ENCODE data around the gene APBB3.

Gene APBB3

DNA sequence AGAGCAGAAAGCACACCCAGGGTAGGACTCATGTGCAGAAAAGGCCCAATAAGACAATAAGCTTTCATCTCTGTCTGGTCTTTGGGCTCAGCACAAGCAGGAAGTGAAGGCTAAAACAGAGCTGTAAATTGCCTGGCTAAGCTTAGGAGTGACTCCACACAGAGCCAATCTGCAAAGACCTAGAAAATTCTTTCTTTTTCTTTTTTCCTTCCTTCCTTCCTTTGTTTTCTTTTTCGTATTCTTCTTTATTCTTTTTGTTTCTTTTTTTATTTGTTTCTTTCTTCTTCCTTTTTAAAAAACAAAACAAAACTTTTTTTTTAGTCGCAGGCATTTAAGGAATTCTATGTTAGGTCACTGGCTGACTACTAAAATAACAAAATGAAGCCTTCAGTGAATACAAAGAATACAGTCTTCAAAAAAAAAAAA, 12.4 kb upstream of the APBB3 start:
- CTCF ChIA-PET: interaction anchor here (0.9 to 4.5 kb wide), 3 partner anchors 15 to 58 kb away, joined by 3 to 20 read pairs (median 4); no protein-coding TSS in a partner anchor
- DNase-seq (ENCODE audit: low read depth, low spot score): no peak
- POLR2A ChIA-PET: no interaction called here
- TF ChIP-seq, protein P1, sequence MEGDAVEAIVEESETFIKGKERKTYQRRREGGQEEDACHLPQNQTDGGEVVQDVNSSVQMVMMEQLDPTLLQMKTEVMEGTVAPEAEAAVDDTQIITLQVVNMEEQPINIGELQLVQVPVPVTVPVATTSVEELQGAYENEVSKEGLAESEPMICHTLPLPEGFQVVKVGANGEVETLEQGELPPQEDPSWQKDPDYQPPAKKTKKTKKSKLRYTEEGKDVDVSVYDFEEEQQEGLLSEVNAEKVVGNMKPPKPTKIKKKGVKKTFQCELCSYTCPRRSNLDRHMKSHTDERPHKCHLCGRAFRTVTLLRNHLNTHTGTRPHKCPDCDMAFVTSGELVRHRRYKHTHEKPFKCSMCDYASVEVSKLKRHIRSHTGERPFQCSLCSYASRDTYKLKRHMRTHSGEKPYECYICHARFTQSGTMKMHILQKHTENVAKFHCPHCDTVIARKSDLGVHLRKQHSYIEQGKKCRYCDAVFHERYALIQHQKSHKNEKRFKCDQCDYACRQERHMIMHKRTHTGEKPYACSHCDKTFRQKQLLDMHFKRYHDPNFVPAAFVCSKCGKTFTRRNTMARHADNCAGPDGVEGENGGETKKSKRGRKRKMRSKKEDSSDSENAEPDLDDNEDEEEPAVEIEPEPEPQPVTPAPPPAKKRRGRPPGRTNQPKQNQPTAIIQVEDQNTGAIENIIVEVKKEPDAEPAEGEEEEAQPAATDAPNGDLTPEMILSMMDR (IDR thresholded peaks at IDR 0.05; ENCODE audit: insufficient read depth, low read length, missing control alignments): no peak
- no peak overlapping the region for H3K4me3 ChIP-seq (ENCODE audit: low read depth, low read length)

DNA sequence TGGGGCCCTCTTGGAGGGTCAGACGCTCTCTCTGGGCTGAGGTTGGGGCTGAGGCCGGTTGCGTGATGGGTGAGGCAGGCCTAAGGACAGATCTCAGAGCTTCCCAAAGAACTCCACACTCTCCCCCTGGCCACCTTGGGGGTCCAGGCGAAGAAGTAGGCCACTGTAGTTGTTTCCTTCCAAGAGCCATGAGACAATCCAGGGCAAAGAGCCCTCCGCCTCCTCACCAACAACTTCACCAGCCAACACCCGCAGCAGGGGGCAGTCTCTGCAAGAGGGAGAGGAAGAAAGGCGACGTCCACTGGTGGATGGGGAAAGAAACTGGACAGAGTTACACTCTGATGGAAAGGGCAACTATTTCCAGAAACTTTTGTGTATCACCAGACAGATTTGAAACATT, 10.9 kb upstream of the APBB3 start:
- H3K4me3 ChIP-seq (ENCODE audit: low read depth, low read length): no peak overlapping the region
- TF ChIP-seq, protein P1 (IDR thresholded peaks at IDR 0.05; ENCODE audit: insufficient read depth, low read length, missing control alignments): peak; percentile 33
- DNase-seq (ENCODE audit: low read depth, low spot score): no peak
- ChIA-PET POLR2A (no interaction called here), CTCF (interaction anchor here (1.4 to 4.5 kb wide), 3 partner anchors 10 to 61 kb away, joined by 3 to 20 read pairs (median 7); no protein-coding TSS in a partner anchor)

DNA sequence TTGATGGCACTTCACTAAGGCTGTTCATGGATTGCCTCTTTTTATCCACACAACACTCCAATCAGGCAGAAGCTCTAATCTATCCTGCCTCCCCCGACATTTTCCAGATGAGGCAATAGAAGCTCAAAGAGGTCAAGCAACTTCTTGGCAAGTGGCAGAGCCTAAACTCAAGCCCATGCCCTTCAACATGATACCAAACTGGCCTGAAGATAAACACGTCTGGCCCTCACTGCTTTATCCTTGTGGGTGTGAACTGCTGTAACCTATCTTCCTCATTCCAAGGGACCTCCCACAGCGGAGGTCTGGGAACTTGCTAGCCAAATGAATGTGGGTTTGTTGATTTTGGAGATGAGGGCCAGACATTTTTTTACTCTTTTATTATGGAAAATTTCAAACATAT, 9.8 kb upstream of the APBB3 start:
- DNase-seq (ENCODE audit: low read depth, low spot score): no peak
- no peak overlapping the region for H3K4me3 ChIP-seq (ENCODE audit: low read depth, low read length)
- TF ChIP-seq, protein P1 (IDR thresholded peaks at IDR 0.05; ENCODE audit: insufficient read depth, low read length, missing control alignments): no peak
- ChIA-PET POLR2A (no interaction called here), CTCF (interaction anchor here (1.0 to 4.5 kb wide), 3 partner anchors 26 to 63 kb away, joined by 3 to 20 read pairs (median 3); no protein-coding TSS in a partner anchor)

DNA sequence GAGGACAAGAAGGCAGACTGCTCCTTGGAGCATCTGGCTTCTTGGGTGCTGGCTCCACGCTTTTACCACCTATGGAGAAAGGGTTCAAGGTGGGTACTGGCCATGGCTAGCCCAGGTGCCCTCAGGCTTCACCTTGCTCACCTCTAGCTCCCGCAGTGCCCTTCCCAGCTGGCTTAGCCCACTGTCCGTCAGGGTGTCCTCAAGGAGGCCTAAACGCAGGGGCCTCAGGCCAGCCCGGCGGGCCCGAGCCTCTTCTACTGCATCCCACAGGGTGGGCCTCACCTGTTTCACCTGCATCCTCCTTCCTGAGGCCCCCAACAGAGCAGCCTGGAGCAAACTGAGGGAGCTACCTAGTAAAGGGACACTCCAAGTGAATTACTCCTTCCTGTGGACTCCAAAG, 9.3 kb upstream of the APBB3 start:
- H3K4me3 ChIP-seq (ENCODE audit: low read depth, low read length): no peak overlapping the region
- ChIA-PET POLR2A (no interaction called here), CTCF (interaction anchor here (4.5 kb wide), 1 partner anchor 61 kb away, joined by 20 read pairs; no protein-coding TSS in a partner anchor)
- DNase-seq (ENCODE audit: low read depth, low spot score): no peak
- TF ChIP-seq, protein P1 (IDR thresholded peaks at IDR 0.05; ENCODE audit: insufficient read depth, low read length, missing control alignments): no peak

DNA sequence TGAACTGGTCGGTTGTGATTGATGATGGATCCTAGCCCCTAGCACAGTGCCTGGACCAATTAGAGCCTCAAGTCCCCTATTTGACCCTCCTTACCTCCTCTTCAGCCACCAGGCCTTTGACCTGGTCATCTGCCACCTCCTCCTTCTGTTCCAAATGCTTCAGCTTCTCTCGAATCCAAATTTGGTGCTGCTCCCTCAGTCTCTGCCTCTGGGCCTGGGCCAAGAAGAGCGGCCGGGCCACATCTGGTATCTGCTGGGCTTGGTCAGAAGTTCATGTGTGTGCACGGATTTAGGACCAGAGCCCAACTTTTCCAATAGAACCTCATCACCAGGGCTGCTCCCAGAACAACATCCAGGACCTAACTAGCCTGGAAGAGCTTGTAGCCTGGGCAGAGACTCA, 6.7 kb upstream of the APBB3 start:
- H3K4me3 ChIP-seq (ENCODE audit: low read depth, low read length): no peak overlapping the region
- DNase-seq (ENCODE audit: low read depth, low spot score): no peak
- POLR2A ChIA-PET: no interaction called here
- CTCF ChIA-PET: interaction anchor here (1.6 to 2.2 kb wide), 2 partner anchors 23 to 64 kb away, joined by 3 to 11 read pairs; partner anchors contain the start of gene EIF4EBP3
- TF ChIP-seq, protein P1 (IDR thresholded peaks at IDR 0.05; ENCODE audit: insufficient read depth, low read length, missing control alignments): no peak

DNA sequence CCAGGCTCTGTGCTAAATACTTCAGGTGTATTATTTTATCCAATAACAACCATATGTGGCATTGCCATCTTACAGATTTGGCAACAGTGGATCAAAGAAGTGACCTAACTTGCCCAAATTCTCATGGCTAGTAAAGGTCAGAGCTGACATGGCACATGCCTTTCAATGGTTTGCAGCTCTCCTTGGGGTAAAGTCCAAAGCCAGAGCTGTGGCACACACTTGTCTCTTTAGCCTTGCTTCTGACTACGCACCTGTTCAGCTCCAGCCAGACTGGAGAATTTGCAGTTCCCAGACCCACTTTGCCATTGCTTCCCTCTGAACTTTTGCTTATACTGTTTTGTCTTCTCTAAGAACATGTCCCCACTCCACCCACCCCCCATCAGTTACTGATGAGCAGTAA, 6.1 kb upstream of the APBB3 start:
- no peak overlapping the region for H3K4me3 ChIP-seq (ENCODE audit: low read depth, low read length)
- TF ChIP-seq, protein P1 (IDR thresholded peaks at IDR 0.05; ENCODE audit: insufficient read depth, low read length, missing control alignments): no peak
- DNase-seq (ENCODE audit: low read depth, low spot score): no peak
- CTCF ChIA-PET: interaction anchor here (2.2 kb wide), 1 partner anchor 64 kb away, joined by 11 read pairs; no protein-coding TSS in a partner anchor
- POLR2A ChIA-PET: no interaction called here
